Heart right ventricle (tissue), 16 donors: ENCODE data around the gene HOXB9. TPM values are rescaled to one million over a fixed set of nuclear protein-coding genes. Genes with fewer than 3 reads are reported as not detected.

ENCODE experiments used
- ATAC-seq, 8 donors: fragments of 200-7000 bp; cut with Tn5 transposase; one replicate each; pipeline ENCODE4 v1.9.1; 2020; ENCODE audit warnings: mild to moderate bottlenecking in 8 of 8, moderate library complexity in 8 of 8, moderate number of reproducible peaks in 1 of 8
- DNase-seq, 2 donors: peaks; one replicate each; pipeline ENCODE4 v3.0.0-alpha.2; 2020
- H3K27ac ChIP-seq, 10 donors: fragments of 200-600 bp; sonication (generic) in 2 of 10; one replicate each; pipeline versions ENCODE4 v1.5.0 to v1.8.0; 2020 to 2022; ENCODE audit warnings: mild to moderate bottlenecking in 3 of 10
- H3K27me3 ChIP-seq, 7 donors: fragments of 200-600 bp; one replicate each; pipeline ENCODE4 v1.8.0; 2021 to 2022; ENCODE audit warnings: mild to moderate bottlenecking in 2 of 7
- H3K36me3 ChIP-seq, 9 donors: fragments of 200-600 bp; sonication (generic) in 1 of 9; one replicate each; pipeline versions ENCODE4 v1.5.0 to v1.8.0; 2020 to 2022; ENCODE audit warnings: mild to moderate bottlenecking in 2 of 9
- H3K4me1 ChIP-seq, 9 donors: fragments of 200-600 bp; sonication (generic) in 1 of 9; one replicate each; pipeline versions ENCODE4 v1.5.0 to v1.8.0; 2020 to 2022; ENCODE audit warnings: mild to moderate bottlenecking in 4 of 9
- H3K4me3 ChIP-seq, 10 donors: fragments of 200-600 bp; sonication (generic) in 2 of 10; one replicate each; pipeline versions ENCODE4 v1.5.0 to v1.8.0; 2020 to 2022; ENCODE audit warnings: mild to moderate bottlenecking in 7 of 10, moderate library complexity in 2 of 10
- H3K9me3 ChIP-seq, 11 donors: fragments of 200-600 bp in 10 of 11; sonication (generic) in 2 of 11; one replicate each; pipeline versions ENCODE4 v1.5.0 to v1.8.0; 2013 to 2022; ENCODE audit warnings: mild to moderate bottlenecking in 2 of 11, control low read depth in 1 of 11, moderate library complexity in 1 of 11
- CTCF ChIP-seq, 9 donors: fragments of 200-600 bp; sonication (generic) in 2 of 9; IDR thresholded peaks; one replicate each; pipeline versions ENCODE4 v1.5.0 to v1.8.0; 2021 to 2022; ENCODE audit warnings: antibody characterized with exemption in 9 of 9, mild to moderate bottlenecking in 5 of 9, moderate library complexity in 1 of 9
- WGBS, 2 donors: extraction: QIAGEN DNeasy Blood & Tissue Kit; methylation state at CpG; one replicate each; pipeline ENCODE4 v1.1.7; 2013; ENCODE audit warnings: inconsistent platforms in 1 of 2; 5-methylcytosine and 5-hydroxymethylcytosine counted together
- intact Hi-C, 10 donors: fragments of 100-400 bp; cut with DNase I; formaldehyde crosslinking; loops; one replicate each; pipeline versions ENCODE4 v1.11.1 to v1.14.2; 2022
- polyA plus RNA-seq, 2 donors: library from polyadenylated mRNA; stranded (reverse); fragments of 200-250 nt; gene quantifications; one replicate each; pipeline ENCODE4 v1.2.3, GENCODE V29; 2013
- total RNA-seq, 10 donors: library from RNA; stranded (reverse); fragmentation: NEBNext Ultra II Directional in 3 of 10; extraction: Animal tissue kit (Norgen Biotek cat#: 25700) in 3 of 10; gene quantifications; one replicate each; pipeline versions ENCODE4 v1.2.1 to v1.2.4, GENCODE V29; 2021 to 2023
- donor health status: Arrhythmogenic right ventricular cardiomyopathy.
- donor health status: ischemic (EF 13 %, LVEDD 7.1; RV severe dilation, severe dysfunction).
- donor health status: healthy with polysubstance abuse.
- donor health status: DM: no; HTN: yes; CAD: no.
- donor health status: DM: no; HTN: no; CAD: no.
- donor health status: ischemic (EF 25% LVEDD 6.9; RV normal size, moderate dysfunction).
- donor health status: ischemic (EF 25% LVEDD 5.7; RV mildly dilated, moderate dysfunction).
- donor health status: healthy.
- donor health status: DM: yes; HTN: yes; CAD: no.
- donor health status: Ischemic cardiomyopathy.
- donor health status: ischemic (EF 35%, LVEDD 5.7; RV mildly dilated, moderate dysfunction).
- donor health status: nonischemic (EF 11% LVEDD 7.7; RV severe dilation, severe dysfunction).
- donor health status: DM: yes; HTN: yes; CAD: no.
- donor health status: PGD.
- donor health status: ischemic (EF 29% LVEDD 5.4; RV normal size, mild dysfunction).
- donor health status: nonischemic (EF 23%, LVEDD 6.1; RV moderate dilation, normal function).

Gene HOXB9
- total and polyA plus RNA-seq, 12 donors = not detected

GRCh38 chr17:48575673-48576478 lies 50.3 kb downstream of the HOXB9 start:
- DNase-seq (no peak), ATAC-seq (no peak)
- 16 to 20% methylated on average over 22 of the region's 22 CpGs for WGBS, 2 donors
- Histone ChIP-seq H3K27ac (peak overlapping the region in 3 of 10 donors; percentile 14 to 83 (median 58)), H3K27me3 (peaks cover 66 to 100% (median 100%) of the 10 kb centered on the region in 7 donors), H3K36me3 (no peaks in the 10 kb centered on the region), H3K9me3 (no peaks in the 10 kb centered on the region), H3K4me1 (peaks cover 0 to 41% (median 7%) of the 10 kb centered on the region in 9 donors), H3K4me3 (peak overlapping the region in 5 of 10 donors; percentile 4 to 61 (median 39))
- intact Hi-C loops = loop anchor here in 2 of 10 donors (5.0 kb wide), 1 partner anchor 34 kb away; no protein-coding TSS in a partner anchor
- no peak for TF ChIP-seq CTCF (IDR thresholded peaks at IDR 0.05)

- Histone ChIP-seq H3K27me3 (peaks cover 59 to 100% (median 100%) of the 10 kb centered on the region in 7 donors), H3K4me3 (no peak overlapping the region), H3K36me3 (no peaks in the 10 kb centered on the region), H3K4me1 (peaks cover 0 to 41% (median 7%) of the 10 kb centered on the region in 9 donors), H3K9me3 (no peaks in the 10 kb centered on the region), H3K27ac (no peak overlapping the region)
- 42 to 50% methylated on average over 7 of the region's 7 CpGs for WGBS, 2 donors
- no peak for DNase-seq
- no peak for ATAC-seq
- no peak for TF ChIP-seq CTCF (IDR thresholded peaks at IDR 0.05)
- intact Hi-C loops = loop anchor here in 2 of 10 donors (5.0 kb wide), 1 partner anchor 33 kb away; no protein-coding TSS in a partner anchor
Measured at GRCh38 chr17:48575066-48575582, 51.0 kb downstream of the HOXB9 start.

GRCh38 chr17:48574505-48575065 lies 51.6 kb downstream of the HOXB9 start:
- no peak overlapping the region for H3K4me3 ChIP-seq
- WGBS, 2 donors = 39 to 47% methylated on average over 8 of the region's 8 CpGs
- intact Hi-C loops = loop anchor here in 2 of 10 donors (5.0 kb wide), 1 partner anchor 32 kb away; no protein-coding TSS in a partner anchor

More at GRCh38 chr17:48574505-48575065, 51.6 kb downstream of the HOXB9 start:
- no peaks in the 10 kb centered on the region for H3K36me3 ChIP-seq
- H3K9me3 ChIP-seq = no peaks in the 10 kb centered on the region
- ATAC-seq (no peak), DNase-seq (no peak)
- no peak for TF ChIP-seq CTCF (IDR thresholded peaks at IDR 0.05)
- no peak overlapping the region for H3K27ac ChIP-seq
- peaks cover 55 to 100% (median 100%) of the 10 kb centered on the region in 7 donors for H3K27me3 ChIP-seq
- peaks cover 0 to 38% (median 7%) of the 10 kb centered on the region in 9 donors for H3K4me1 ChIP-seq
